ENCODE data around the gene NPBWR2.

The NPBWR2 gene

GRCh38 chr20:64083378-64083803 is 24.0 kb downstream of the NPBWR2 start:
- FAIRE-seq = no peak

- FAIRE-seq = no peak
Observed at GRCh38 chr20:64082820-64083377, 24.5 kb downstream of the NPBWR2 start.

- no peak for FAIRE-seq
Observed at GRCh38 chr20:64082126-64082731, 25.1 kb downstream of the NPBWR2 start.

- FAIRE-seq = no peak
Observed at GRCh38 chr20:64081624-64081964, 25.8 kb downstream of the NPBWR2 start.

GRCh38 chr20:64080813-64081623 is 26.3 kb downstream of the NPBWR2 start:
- FAIRE-seq = no peak

- FAIRE-seq = no peak
Observed at GRCh38 chr20:64080013-64080812, 27.2 kb downstream of the NPBWR2 start, which contains the start of gene OPRL1. Gene OPRL1 (plus strand): TSS chr20:64080082. CDS start chr20:64092721, 12,639 bp downstream.

- FAIRE-seq = no peak
Observed at GRCh38 chr20:64079273-64080012, 27.9 kb downstream of the NPBWR2 start, which contains the start of gene RGS19. Gene RGS19 (minus strand): TSS chr20:64079518. CDS start chr20:64076886, 2,632 bp downstream.

- no peak for FAIRE-seq
Observed at GRCh38 chr20:64078934-64079272, 28.5 kb downstream of the NPBWR2 start.

- no peak for FAIRE-seq
Observed at GRCh38 chr20:64077876-64078551, 29.4 kb downstream of the NPBWR2 start.

- FAIRE-seq = no peak
Observed at GRCh38 chr20:64077541-64077875, 29.9 kb downstream of the NPBWR2 start.

GRCh38 chr20:64077094-64077493 is 30.3 kb downstream of the NPBWR2 start:
- FAIRE-seq = no peak

GRCh38 chr20:64076061-64076997 is 31.0 kb downstream of the NPBWR2 start:
- FAIRE-seq = no peak

- FAIRE-seq = no peak
Observed at GRCh38 chr20:64075556-64075955, 31.8 kb downstream of the NPBWR2 start.

GRCh38 chr20:64074963-64075362 is 32.4 kb downstream of the NPBWR2 start:
- no peak for FAIRE-seq

- no peak for FAIRE-seq
Observed at GRCh38 chr20:64074184-64074789, 33.1 kb downstream of the NPBWR2 start.

- FAIRE-seq = no peak
Observed at GRCh38 chr20:64073476-64074183, 33.7 kb downstream of the NPBWR2 start.

- FAIRE-seq = no peak
Observed at GRCh38 chr20:64072498-64073063, 34.8 kb downstream of the NPBWR2 start.

- FAIRE-seq = no peak
Observed at GRCh38 chr20:64071341-64072332, 35.7 kb downstream of the NPBWR2 start.

Measured in endometrium (tissue), 2 donors.